Right atrium auricular region (tissue), 2 donors: ENCODE results near the gene THAP7. TPM values are rescaled to one million over a fixed set of nuclear protein-coding genes. Genes with fewer than 3 reads are reported as not detected.

ENCODE experiments used
- DNase-seq: peaks from one replicate; pipeline ENCODE4 v3.0.0-alpha.2; 2019; ENCODE audit warnings: low spot score
- H3K27ac ChIP-seq, 2 donors: fragments of 200-600 bp; sonication (generic); 1 replicate in 1 of 2; 2 replicates in 1 of 2; pipeline ENCODE4 v1.5.1; 2016 to 2019
- H3K27me3 ChIP-seq, 2 donors: fragments of 200-600 bp; sonication (generic); one replicate each; pipeline versions ENCODE4 v1.5.1 to v1.6.0; 2017 to 2019
- H3K36me3 ChIP-seq: fragments of 200-600 bp; sonication (generic); one replicate; pipeline ENCODE4 v1.5.1; 2016
- H3K4me1 ChIP-seq, 2 donors: fragments of 200-600 bp; sonication (generic); one replicate each; pipeline versions ENCODE4 v1.5.1 to v1.6.0; 2017 to 2019
- H3K4me3 ChIP-seq, 2 donors: fragments of 200-600 bp; sonication (generic); 1 replicate in 1 of 2; 2 replicates in 1 of 2; pipeline ENCODE4 v1.5.1; 2017 to 2019; ENCODE audit warnings: mild to moderate bottlenecking in 1 of 2, moderate library complexity in 1 of 2
- H3K9me3 ChIP-seq, 2 donors: fragments of 200-600 bp; sonication (generic); one replicate each; pipeline ENCODE4 v1.5.1; 2019
- CTCF ChIP-seq, 2 donors: fragments of 200-600 bp; sonication (generic); IDR thresholded peaks; one replicate each; pipeline ENCODE4 v1.5.1; 2019; ENCODE audit warnings: antibody characterized with exemption in 2 of 2
- microRNA counts, 2 donors: library from miRNA; unstranded; fragments of <30 nt; microRNA quantifications; one replicate each; lab custom pipeline; 2016 to 2017
- microRNA-seq, 2 donors: library from miRNA; unstranded; fragments of <30 nt; microRNA quantifications; one replicate each; pipeline ENCODE4, GENCODE V29; 2016 to 2017; ENCODE audit warnings: borderline number of aligned reads in 2 of 2, borderline replicate concordance in 1 of 2
- total RNA-seq, 2 donors: library from RNA; depleted of rRNA; stranded (reverse); fragments of >200 nt; gene quantifications; one replicate each; pipeline ENCODE4 v1.1.0, GENCODE V29; 2016

THAP7 gene
- total RNA-seq, 2 donors from 2014 or later = 39.8 to 51.1 TPM

- no peak for DNase-seq
- Histone ChIP-seq H3K27me3 (no peaks in the 10 kb centered on the region), H3K36me3 (peaks cover 32% of the 10 kb centered on the region), H3K4me1 (peaks cover 0 to 29% of the 10 kb centered on the region in 2 donors), H3K4me3 (no peak overlapping the region), H3K27ac (no peak overlapping the region), H3K9me3 (no peaks in the 10 kb centered on the region)
- no peak for TF ChIP-seq CTCF (IDR thresholded peaks at IDR 0.05)
Measured at GRCh38 chr22:20953342-20953608, 48.6 kb downstream of the THAP7 start.

DNA sequence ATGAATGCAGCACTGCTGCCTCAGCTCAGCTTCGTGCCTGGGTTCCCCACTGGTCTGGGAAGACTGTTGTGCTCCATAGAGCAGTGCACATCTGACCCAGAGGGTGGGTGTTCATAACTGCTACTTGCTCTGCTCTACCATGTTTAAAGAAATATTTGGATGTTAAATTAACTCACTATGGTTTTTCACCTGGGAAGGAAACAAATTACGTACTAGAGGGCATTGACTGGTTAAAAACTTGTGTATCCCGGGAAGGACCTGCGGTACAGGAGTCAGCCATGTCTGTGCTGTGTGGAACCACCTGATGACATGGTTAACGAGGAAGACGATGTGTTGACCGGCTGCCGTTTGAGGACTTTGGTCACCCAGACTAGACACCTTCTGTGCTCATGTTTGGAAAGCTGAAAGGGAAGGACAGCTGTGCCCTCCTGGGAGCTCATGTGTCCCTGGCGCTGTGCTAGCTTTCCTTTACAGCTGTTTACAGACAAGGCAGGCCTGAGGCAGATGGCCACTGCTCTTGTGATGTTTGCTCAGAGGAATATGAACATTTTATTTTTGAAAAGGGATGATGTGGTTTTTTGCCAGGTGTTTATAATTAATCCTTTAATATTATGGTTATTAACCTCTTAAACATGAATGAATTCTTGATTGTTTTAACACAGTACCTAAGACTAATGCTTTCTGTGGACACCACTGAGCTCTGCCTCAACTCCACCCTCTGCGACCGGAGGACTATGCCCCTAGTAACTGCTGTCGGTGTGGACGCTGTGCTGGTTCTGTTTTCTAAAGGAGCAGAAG lies 49.2 kb downstream of the THAP7 start:
- peaks cover 32% of the 10 kb centered on the region for H3K36me3 ChIP-seq
- DNase-seq = no peak
- H3K27me3 ChIP-seq = no peaks in the 10 kb centered on the region
- no peak overlapping the region for H3K4me3 ChIP-seq
- no peak overlapping the region for H3K27ac ChIP-seq
- peaks cover 0 to 29% of the 10 kb centered on the region in 2 donors for H3K4me1 ChIP-seq
- no peaks in the 10 kb centered on the region for H3K9me3 ChIP-seq
- TF ChIP-seq CTCF (IDR thresholded peaks at IDR 0.05) = no peak

DNA sequence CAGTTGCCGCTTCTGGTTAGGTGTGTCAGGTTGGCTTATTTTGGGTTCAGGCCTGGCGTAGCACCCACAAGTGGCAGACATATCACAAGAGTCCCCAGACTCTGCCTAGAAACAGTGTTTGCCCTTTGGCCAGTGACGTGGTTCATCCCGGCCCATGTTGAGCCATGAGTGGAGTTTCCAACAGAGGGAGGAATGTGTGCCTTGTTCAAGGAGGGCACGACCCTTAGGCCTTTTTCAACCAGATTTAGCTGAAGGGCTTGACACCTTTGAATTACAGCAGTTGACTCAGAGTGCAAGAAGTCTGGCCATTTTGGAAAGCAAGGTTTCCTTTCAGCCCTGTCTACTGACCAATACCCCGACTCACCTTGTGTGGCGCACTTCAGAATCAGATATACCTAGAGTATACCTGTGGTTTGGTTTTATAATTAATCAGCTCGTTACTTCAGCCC lies 50.0 kb downstream of the THAP7 start:
- TF ChIP-seq CTCF (IDR thresholded peaks at IDR 0.05) = no peak
- Histone ChIP-seq H3K27me3 (no peaks in the 10 kb centered on the region), H3K27ac (no peak overlapping the region), H3K4me3 (no peak overlapping the region), H3K4me1 (peaks cover 0 to 30% of the 10 kb centered on the region in 2 donors), H3K36me3 (peaks cover 32% of the 10 kb centered on the region), H3K9me3 (no peaks in the 10 kb centered on the region)
- DNase-seq = no peak

GRCh38 chr22:20951151-20951931 lies 50.6 kb downstream of the THAP7 start:
- TF ChIP-seq CTCF (IDR thresholded peaks at IDR 0.05) = no peak
- H3K4me3 ChIP-seq = no peak overlapping the region
- no peak overlapping the region for H3K27ac ChIP-seq
- no peaks in the 10 kb centered on the region for H3K27me3 ChIP-seq
- H3K36me3 ChIP-seq = peaks cover 32% of the 10 kb centered on the region
- peaks cover 0 to 30% of the 10 kb centered on the region in 2 donors for H3K4me1 ChIP-seq
- no peaks in the 10 kb centered on the region for H3K9me3 ChIP-seq
- DNase-seq = no peak

DNA sequence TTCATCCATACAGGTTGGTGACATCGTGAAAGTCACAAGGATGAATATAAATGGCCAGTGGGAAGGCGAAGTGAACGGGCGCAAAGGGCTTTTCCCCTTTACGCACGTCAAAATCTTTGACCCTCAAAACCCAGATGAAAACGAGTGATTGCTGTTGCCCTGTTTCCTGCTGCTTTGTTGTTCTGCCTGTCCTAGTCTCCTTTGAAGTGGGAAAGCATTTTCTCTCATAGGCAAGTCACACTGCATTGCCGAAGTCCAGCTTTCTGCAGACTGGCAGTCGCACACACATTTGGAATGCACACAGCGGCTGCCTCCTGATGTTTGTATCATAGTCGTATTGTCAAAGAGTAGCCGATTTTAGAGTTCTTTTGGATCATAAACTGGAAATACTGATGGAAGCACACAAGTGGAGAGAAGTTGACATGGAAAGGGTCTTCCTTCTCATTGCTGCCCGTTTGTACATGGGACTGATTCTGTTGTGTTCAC lies 52.2 kb downstream of the THAP7 start:
- Histone ChIP-seq H3K4me1 (peaks cover 0 to 45% of the 10 kb centered on the region in 2 donors), H3K27ac (no peak overlapping the region), H3K9me3 (no peaks in the 10 kb centered on the region), H3K36me3 (peaks cover 32% of the 10 kb centered on the region), H3K27me3 (no peaks in the 10 kb centered on the region), H3K4me3 (no peak overlapping the region)
- no peak for DNase-seq
- TF ChIP-seq CTCF (IDR thresholded peaks at IDR 0.05) = no peak

MicroRNA genes within 50 kb of the gene (microRNA counts, 767-probe panel; counts per million panel counts)
- microRNA hsa-miR-649 (lab: Ali Mortazavi, UCI) = 0 to 31.0 counts per million in 2 donors

Small RNAs within 50 kb of the gene (microRNA-seq; reads per million reads assigned to microRNA genes)
- gene MIR649 = 0 reads per million in 2 donors

Other genes with a start within 250 kb of the THAP7 start
- 1 to 10 TPM; 1.5 to 4.1 TPM for gene SERPIND1, start 228.0 kb downstream of the THAP7 start, total RNA-seq
- 10 to 100 TPM; 46.7 to 55.1 TPM for gene PI4KA, start 143.3 kb downstream of the THAP7 start, total RNA-seq
- 10 to 100 TPM; 20.8 to 26.0 TPM for gene SNAP29, start 143.1 kb downstream of the THAP7 start, total RNA-seq
- 10 to 100 TPM; 46.7 to 53.7 TPM for gene CRKL, start 84.7 kb downstream of the THAP7 start, total RNA-seq
- gene AIFM3, start 34.9 kb downstream of the THAP7 start, total RNA-seq = 1 to 10 TPM in 1 of 2 donors, under 1 TPM in 1; 0.75 to 1.0 TPM
- gene LZTR1, start 19.8 kb downstream of the THAP7 start, total RNA-seq = 10 to 100 TPM; 20.7 to 24.7 TPM
- gene P2RX6, start 13.0 kb upstream of the THAP7 start, total RNA-seq = 1 to 10 TPM; 1.0 to 5.4 TPM
- gene SLC7A4, start 30.4 kb upstream of the THAP7 start, total RNA-seq = 1 to 10 TPM; 1.9 to 5.0 TPM
- not detected for gene LRRC74B, start 43.8 kb upstream of the THAP7 start, total RNA-seq